Esophagus muscularis mucosa (tissue), 4 donors: ENCODE measurements around the gene COL4A6. TPM values are rescaled to one million over a fixed set of nuclear protein-coding genes. Genes with fewer than 3 reads are reported as not detected.

Experiments used
- DNase-seq: peaks from one replicate; pipeline ENCODE4 v3.0.0-alpha.2; 2017; ENCODE audit errors: extremely low spot score
- H3K27ac ChIP-seq, 4 donors: fragments of 200-600 bp; sonication (generic); replicated peaks in 1 of 4; 1 replicate in 3 of 4; 2 replicates in 1 of 4; pipeline ENCODE4 v1.5.1; 2016 to 2019; ENCODE audit warnings: mild to moderate bottlenecking in 1 of 4
- H3K27me3 ChIP-seq, 4 donors: fragments of 200-600 bp; sonication (generic); one replicate each; pipeline versions ENCODE4 v1.5.1 to v1.6.0; 2016 to 2019
- H3K36me3 ChIP-seq, 4 donors: fragments of 200-600 bp; sonication (generic); one replicate each; pipeline ENCODE4 v1.5.1; 2016 to 2019
- H3K4me1 ChIP-seq, 4 donors: fragments of 200-600 bp; sonication (generic); one replicate each; pipeline ENCODE4 v1.5.1; 2016 to 2019
- H3K4me3 ChIP-seq, 4 donors: fragments of 200-600 bp; sonication (generic); 1 replicate in 2 of 4; 2 replicates in 2 of 4; pipeline ENCODE4 v1.5.1; 2016 to 2019; ENCODE audit warnings: mild to moderate bottlenecking in 4 of 4, moderate library complexity in 1 of 4
- H3K9me3 ChIP-seq, 4 donors: fragments of 200-600 bp; sonication (generic); 1 replicate in 3 of 4; 2 replicates in 1 of 4; pipeline ENCODE4 v1.5.1; 2016 to 2019
- EP300 ChIP-seq: sonication (generic); formaldehyde crosslinking; IDR thresholded peaks from one replicate; pipeline ENCODE4 v1.6.1; 2017; ENCODE audit warnings: antibody characterized with exemption
- POLR2A ChIP-seq: fragments of 450-650 bp; IDR thresholded peaks from one replicate; pipeline ENCODE4 v1.6.1; 2017; ENCODE audit warnings: antibody characterized with exemption, moderate library complexity, mild to moderate bottlenecking, low read depth
- POLR2AphosphoS5 ChIP-seq, 2 donors: sonication (generic); formaldehyde crosslinking; IDR thresholded peaks; one replicate each; pipeline ENCODE4 v1.6.1; 2017; ENCODE audit warnings: antibody characterized with exemption in 2 of 2
- WGBS: methylation state at CpG from one replicate; pipeline ENCODE4 v1.1.5; 2018; 5-methylcytosine and 5-hydroxymethylcytosine counted together
- intact Hi-C: fragments of 100-400 bp; cut with DNase I; formaldehyde crosslinking; loops from one replicate; pipeline ENCODE4 v1.15.1; 2023
- total RNA-seq, 4 donors: library from RNA; depleted of rRNA; stranded (reverse); fragments of >200 nt; gene quantifications; one replicate each; pipeline versions ENCODE4 v1.1.0 to v1.2.1, GENCODE V29; 2016
- TF ChIP-seq, protein P1 (sequence below), 3 experiments: fragments of 200-600 bp in 2 of 3; fragments of 450-650 bp in 1 of 3; sonication (generic) in 2 of 3; IDR thresholded peaks; one replicate each; pipeline ENCODE4 v1.5.1; 2017 to 2019; ENCODE audit warnings: antibody characterized with exemption in 3 of 3, mild to moderate bottlenecking in 2 of 3, moderate library complexity in 1 of 3

The COL4A6 gene
- total RNA-seq, 4 donors from 2014 or later = 126 to 192 (median 164) TPM

- 28% methylated on average over 2 of the region's 2 CpGs for WGBS
- TF ChIP-seq, protein P1, sequence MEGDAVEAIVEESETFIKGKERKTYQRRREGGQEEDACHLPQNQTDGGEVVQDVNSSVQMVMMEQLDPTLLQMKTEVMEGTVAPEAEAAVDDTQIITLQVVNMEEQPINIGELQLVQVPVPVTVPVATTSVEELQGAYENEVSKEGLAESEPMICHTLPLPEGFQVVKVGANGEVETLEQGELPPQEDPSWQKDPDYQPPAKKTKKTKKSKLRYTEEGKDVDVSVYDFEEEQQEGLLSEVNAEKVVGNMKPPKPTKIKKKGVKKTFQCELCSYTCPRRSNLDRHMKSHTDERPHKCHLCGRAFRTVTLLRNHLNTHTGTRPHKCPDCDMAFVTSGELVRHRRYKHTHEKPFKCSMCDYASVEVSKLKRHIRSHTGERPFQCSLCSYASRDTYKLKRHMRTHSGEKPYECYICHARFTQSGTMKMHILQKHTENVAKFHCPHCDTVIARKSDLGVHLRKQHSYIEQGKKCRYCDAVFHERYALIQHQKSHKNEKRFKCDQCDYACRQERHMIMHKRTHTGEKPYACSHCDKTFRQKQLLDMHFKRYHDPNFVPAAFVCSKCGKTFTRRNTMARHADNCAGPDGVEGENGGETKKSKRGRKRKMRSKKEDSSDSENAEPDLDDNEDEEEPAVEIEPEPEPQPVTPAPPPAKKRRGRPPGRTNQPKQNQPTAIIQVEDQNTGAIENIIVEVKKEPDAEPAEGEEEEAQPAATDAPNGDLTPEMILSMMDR (IDR thresholded peaks at IDR 0.05) = no peak
- TF ChIP-seq POLR2A (no peak), POLR2AphosphoS5 (IDR thresholded peaks at IDR 0.05) (no peak), EP300 (no peak)
- intact Hi-C loops = no loop called here
- no peak for DNase-seq
- peak overlapping the region; percentile 64 to 83 (median 80) for H3K27ac ChIP-seq
- no peaks in the 10 kb centered on the region for H3K9me3 ChIP-seq
- H3K36me3 ChIP-seq = no peaks in the 10 kb centered on the region
- H3K4me1 ChIP-seq = peaks cover 0 to 24% (median 2%) of the 10 kb centered on the region in 4 donors
- H3K4me3 ChIP-seq = peak overlapping the region; percentile 56 to 65 (median 59)
- no peaks in the 10 kb centered on the region for H3K27me3 ChIP-seq
Measured at GRCh38 chrX:108442901-108443464, 4.8 kb upstream of the COL4A6 start.

DNA sequence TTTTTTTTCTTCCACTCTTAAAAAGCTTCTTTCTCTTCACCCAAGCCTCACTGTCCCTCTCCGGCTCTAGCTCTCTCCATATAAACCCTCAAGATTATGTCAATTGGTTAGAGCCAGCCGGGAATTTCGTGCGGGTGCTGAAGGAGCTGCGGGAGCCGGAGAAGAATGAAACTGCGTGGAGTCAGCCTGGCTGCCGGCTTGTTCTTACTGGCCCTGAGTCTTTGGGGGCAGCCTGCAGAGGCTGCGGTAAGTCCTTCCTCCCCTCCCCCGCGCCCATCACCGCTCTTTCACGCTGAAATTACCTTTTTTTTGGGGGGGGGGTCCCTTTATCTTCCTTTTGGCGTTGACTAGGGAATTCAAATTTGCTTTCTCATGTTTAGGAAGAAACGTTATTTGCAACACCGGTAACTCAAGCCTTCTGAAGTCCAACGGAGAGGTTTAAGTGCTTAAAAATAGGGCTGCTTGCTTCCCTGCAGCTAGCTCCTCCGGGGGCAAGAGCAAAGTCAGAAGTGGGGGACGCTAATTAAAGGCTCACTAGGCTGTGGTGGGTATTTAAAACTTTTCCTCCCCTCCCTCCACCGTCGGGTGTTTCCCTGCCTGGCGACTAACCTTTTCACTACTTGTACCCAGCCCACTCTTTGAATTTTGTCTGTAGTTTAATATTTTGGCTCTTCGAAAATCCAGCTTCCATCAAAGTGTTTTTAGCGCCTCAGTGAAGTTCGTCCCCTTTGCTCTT is 1.9 kb upstream of the COL4A6 start:
- peaks cover 0 to 8% (median 0%) of the 10 kb centered on the region in 4 donors for H3K4me1 ChIP-seq
- H3K27me3 ChIP-seq = no peaks in the 10 kb centered on the region
- H3K36me3 ChIP-seq = no peaks in the 10 kb centered on the region
- WGBS = 14% methylated on average over 25 of the region's 25 CpGs
- no peak for DNase-seq
- TF ChIP-seq EP300 (no peak), POLR2AphosphoS5 (IDR thresholded peaks at IDR 0.05) (no peak), POLR2A (no peak)
- TF ChIP-seq, protein P1 (IDR thresholded peaks at IDR 0.05) = no peak
- no peaks in the 10 kb centered on the region for H3K9me3 ChIP-seq
- peak overlapping the region; percentile 56 to 65 (median 59) for H3K4me3 ChIP-seq
- H3K27ac ChIP-seq = peak overlapping the region; percentile 64 to 83 (median 80)
- intact Hi-C loops = loop anchor here (5.0 to 10.0 kb wide), 2 partner anchors 135 to 218 kb away; no protein-coding TSS in a partner anchor

DNA sequence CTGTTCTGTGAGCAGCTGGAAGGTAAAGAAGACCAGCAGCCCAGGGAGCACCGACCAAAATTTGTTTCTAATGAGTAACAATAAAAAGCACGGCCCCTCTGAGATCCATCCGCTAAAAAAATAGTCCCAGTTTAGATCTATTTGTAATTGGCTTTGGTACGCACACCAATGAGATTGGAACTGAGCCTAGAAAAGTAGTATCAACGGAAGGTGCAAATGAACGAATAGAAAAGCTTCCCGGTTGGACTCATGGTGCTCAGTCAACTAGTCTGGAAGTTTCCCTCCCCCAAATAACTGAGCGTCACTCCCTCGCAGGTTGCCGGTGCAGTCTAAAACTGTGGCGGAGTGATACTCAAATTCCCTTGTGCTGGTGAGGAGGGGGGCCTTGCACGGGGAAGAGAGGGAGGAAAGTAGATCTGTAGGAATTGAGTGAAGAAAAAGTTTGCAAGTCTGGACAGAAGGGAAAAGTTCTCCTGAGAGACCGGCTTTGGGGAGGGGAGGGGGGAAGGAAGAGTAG is 1.3 kb upstream of the COL4A6 start, which contains the start of gene COL4A5:
COL4A5 (plus strand) TSS at position 413 of the 517 bp plus-strand sequence. CDS start 288 bp downstream, outside the sequence.
- no peaks in the 10 kb centered on the region for H3K27me3 ChIP-seq
- TF ChIP-seq POLR2A (no peak), POLR2AphosphoS5 (IDR thresholded peaks at IDR 0.05) (peak; percentile 48 to 71)
- peak within 1 kb of the TSS; percentile 56 to 65 (median 59) for H3K4me3 ChIP-seq
- DNase-seq = peak; percentile 91
- H3K4me1 ChIP-seq = peaks cover 0 to 1% (median 0%) of the 10 kb centered on the region in 4 donors
- WGBS = 26% methylated on average over 13 of the region's 13 CpGs
- intact Hi-C loops = loop anchor here (5.0 to 10.0 kb wide), 2 partner anchors 135 to 217 kb away; no protein-coding TSS in a partner anchor
- H3K9me3 ChIP-seq = no peaks in the 10 kb centered on the region
- H3K36me3 ChIP-seq = no peaks in the 10 kb centered on the region
- H3K27ac ChIP-seq = peak within 1 kb of the TSS; percentile 64 to 83 (median 80)

DNA sequence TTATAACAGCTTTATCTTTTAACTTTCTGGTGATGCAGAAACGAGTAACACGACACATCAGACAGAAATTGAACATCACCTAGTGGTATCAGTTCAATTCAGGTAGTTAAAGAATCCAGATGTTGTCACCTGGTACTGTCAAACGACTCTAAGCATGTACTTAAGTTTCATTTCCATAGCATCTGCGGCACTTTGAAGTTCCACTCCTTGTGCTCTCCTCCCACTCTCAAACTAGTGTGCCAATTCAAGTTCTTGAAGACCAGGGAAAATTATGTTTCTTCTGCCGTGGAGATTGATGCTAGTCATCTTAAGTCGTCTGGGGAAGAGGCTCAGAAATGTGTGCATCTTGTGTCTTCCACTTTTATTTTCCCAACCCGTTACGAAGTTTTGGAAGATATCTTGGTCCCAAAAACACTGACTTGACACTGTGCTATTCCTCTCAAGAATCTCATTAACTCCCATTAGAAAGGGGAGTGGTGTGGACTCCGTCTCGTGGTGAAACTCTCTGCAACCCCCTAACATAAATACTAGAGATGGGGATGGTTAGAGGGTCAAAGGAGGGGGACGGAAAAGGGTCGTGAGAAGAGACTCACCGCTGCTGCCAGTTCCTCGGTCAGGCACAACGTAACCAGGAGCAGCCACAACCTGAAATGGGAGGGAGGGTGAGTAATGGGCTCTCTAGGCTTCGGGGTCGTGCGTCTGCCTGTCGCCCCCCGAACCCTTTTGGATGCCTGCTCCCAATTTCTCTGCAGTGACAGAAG is 693 bp downstream of the COL4A6 start:
- intact Hi-C loops = loop anchor here (5.0 to 10.0 kb wide), 2 partner anchors 133 to 215 kb away; no protein-coding TSS in a partner anchor
- Histone ChIP-seq H3K27ac (peak overlapping the region; percentile 64 to 83 (median 80)), H3K36me3 (no peaks in the 10 kb centered on the region), H3K4me1 (no peaks in the 10 kb centered on the region), H3K27me3 (no peaks in the 10 kb centered on the region), H3K9me3 (no peaks in the 10 kb centered on the region), H3K4me3 (peak overlapping the region; percentile 56 to 65 (median 59))
- peak in 1 of 2 donors; percentile 10 for TF ChIP-seq POLR2AphosphoS5 (IDR thresholded peaks at IDR 0.05)
- no peak for TF ChIP-seq EP300
- no peak for DNase-seq
- 29% methylated on average over 17 of the region's 20 CpGs for WGBS

DNA sequence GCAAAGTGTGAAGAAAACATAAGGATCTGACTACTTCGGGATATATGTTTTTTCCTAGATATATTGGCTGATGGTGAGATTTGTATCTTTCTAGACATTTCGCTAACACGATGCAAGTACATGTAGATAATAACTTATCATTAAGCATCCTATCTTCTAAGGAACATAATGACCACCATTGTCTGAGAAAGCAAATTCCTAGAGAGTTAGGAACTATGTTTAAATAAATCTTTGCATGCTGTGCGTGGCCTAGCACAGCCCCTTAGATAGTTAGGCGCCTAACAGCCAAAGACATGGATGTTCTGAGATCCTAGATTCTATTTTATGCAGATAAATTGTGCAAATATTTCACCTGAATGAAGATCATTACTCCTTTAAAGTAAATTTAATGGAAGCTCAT is 3.0 kb downstream of the COL4A6 start:
- Histone ChIP-seq H3K27ac (peak overlapping the region in 1 of 4 donors; percentile 80), H3K36me3 (no peaks in the 10 kb centered on the region), H3K9me3 (no peaks in the 10 kb centered on the region), H3K4me1 (no peaks in the 10 kb centered on the region), H3K4me3 (peak overlapping the region; percentile 17 to 65 (median 58)), H3K27me3 (no peaks in the 10 kb centered on the region)
- DNase-seq = no peak
- intact Hi-C loops = loop anchor here (5.0 to 10.0 kb wide), 2 partner anchors 130 to 213 kb away; no protein-coding TSS in a partner anchor
- TF ChIP-seq POLR2AphosphoS5 (IDR thresholded peaks at IDR 0.05) (no peak), POLR2A (no peak), EP300 (no peak)
- TF ChIP-seq, protein P1 (IDR thresholded peaks at IDR 0.05) = no peak
- WGBS = 72% methylated on average over 5 of the region's 5 CpGs
